ENCODE measurements around the gene FUBP3.

Gene FUBP3

DNA sequence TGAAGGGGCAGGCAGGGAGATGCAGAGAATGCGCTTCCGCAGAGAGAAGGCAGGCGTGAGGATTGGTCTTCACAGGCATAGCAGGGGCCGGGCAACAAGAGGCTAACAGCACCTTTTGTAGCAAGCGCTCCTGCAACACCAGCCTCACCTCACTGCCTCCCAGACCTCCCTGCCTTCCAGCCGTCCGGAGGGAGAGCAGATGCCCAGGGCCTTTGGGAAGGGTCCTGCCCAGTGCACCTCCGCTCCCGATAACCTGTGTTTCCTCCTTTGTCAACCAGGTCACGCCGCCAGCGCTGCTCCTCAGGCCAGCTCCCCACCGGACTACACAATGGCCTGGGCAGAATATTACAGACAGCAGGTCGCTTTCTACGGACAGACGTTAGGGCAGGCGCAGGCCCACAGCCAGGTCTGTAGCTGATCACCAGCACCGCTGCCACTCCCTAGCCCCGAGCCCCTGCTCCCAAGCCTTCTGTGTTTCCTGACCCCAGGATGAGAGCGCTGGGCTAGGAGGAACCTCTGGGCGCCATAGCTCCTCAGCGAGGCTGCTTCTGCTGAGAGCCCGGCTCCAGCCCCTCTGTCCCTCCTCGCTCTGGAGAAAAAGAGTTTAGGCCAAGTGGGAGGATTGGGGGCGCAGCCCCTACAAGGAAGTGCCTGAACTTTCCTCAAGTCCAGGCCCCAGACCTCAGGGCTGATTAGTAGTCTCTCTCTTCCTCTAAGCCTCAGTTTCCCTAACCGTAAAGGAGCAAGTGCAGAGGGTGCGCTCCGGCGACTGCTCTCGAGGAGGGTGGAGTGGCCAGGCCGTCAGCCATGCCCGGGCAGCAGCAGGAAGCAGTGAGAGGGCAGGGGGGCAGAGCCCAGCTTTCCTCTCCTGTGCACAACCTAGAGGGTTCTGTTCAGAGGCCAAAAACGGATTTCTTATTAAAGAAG is 56.6 kb downstream of the FUBP3 start:
- DNase-seq: no peak

DNA sequence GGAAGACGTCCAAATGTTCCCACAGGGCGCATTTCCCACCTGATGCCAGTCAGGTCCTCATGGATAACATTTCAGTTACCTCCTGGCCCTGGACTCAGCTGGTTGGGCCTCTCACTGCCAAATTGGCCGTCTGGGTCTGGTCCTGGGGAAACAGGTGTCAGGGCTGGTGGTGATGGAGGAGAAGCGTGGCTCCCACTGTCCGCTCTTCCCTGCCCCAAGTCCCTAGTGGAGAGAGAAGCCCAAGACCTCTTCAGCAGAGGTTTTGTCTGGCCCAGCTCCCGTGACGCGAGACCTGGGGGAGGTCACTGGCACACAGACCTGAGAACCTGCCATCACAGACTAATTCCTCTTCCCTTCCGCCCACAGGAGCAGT is 57.3 kb downstream of the FUBP3 start:
- DNase-seq: no peak

DNA sequence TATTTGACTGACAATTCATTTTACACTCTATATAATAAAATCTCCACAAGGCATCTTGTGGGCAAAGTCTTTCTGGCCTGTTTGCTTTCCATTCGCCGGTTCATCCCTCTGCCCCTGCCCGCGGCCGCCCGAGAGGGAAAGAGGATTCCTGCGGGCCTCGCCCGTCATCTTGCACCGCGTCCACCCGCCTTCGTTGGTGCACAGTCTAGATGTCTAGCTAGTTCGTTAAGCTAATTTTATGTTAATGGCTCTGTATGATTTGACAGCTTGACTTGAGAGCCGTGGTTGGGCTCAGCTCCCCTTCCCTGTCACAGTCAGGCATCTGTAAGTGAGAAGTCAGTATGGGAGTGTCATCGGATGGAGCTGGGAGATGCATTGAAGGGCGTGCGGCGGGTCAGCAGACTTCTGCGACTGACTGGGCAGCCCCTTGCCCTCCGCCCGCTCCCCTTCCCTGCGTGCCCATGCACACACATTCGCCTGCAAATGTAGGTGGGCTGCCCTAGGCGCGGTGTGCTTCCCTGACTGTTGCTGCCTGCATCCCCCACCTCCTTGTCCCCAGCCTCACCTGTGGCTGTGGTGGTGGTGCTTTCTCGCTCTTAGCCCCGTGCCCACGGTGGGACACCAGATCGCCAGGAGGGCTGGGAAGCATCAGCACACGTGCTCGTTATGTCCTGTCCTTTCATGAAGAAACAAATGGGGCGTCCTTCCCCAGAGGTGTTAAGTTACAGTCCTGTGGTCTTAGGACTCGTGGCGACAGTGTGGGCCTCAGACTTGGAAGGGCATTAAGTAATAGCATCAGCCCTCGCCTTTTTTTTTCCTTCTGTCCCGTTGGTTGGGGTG is 59.1 kb downstream of the FUBP3 start:
- no peak for DNase-seq

DNA sequence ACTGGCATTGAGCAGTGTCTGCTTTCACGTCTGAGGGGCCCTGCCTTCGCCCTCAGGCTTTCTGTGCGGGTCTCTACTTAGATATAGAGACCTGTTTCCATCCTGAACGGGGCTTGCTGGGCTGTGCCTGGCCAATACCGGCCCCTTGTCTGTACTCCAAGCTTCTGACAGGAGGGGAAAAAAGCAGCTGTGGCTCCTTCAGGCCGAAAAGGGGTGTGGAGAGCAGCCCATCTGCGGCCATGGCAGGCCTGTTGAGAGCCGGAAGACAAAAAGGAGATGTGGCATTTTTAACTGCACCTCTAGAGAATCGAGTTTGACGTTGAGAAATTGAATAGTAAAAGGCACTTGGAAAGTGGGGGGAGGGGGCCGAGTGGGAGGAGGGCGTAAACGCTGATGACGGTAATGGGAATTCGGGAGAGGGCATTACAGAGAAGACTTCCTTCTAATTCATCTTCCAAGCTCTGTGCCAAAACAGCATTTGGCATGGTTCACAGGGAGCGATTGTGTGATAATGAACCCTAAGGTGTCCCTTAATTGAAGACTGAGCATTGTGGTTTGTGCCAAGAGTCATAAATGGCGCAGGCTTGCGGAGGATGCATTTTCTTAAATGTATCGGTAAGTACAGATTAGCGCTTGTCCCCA is 59.9 kb downstream of the FUBP3 start:
- no peak for DNase-seq

DNA sequence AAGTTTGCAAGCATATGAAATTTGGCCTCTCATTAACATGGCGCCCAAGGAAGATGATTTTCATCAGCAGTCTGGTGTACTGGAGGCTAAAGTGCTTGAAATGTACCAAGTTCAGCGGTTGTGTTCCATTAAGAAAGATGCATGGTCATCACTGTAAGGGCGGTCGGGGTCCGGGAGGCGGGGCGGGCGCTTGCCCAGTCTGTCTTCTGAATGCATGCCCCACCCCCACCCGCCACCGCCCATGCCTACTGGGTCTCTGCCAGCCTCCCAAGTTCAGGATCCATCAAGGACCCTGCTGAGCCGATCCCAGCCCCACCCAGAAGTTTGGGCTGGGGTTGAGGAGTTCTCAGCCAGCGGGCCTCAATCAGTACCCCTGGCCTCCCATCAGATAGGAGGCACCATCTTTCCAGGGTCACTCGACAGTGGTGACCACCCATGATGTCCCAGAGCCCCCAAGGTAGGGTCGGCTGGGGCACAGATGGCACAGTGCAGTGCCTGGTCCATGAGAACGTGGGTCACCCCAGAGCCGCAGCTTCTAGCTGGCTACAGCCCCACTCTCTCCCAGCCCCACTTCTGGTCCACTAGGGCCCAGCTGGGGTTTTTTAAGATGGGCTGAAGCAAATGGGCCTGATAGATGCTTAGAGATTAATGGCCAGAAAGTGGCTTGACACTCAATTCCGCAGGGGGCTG is 60.6 kb downstream of the FUBP3 start:
- no peak for DNase-seq

DNA sequence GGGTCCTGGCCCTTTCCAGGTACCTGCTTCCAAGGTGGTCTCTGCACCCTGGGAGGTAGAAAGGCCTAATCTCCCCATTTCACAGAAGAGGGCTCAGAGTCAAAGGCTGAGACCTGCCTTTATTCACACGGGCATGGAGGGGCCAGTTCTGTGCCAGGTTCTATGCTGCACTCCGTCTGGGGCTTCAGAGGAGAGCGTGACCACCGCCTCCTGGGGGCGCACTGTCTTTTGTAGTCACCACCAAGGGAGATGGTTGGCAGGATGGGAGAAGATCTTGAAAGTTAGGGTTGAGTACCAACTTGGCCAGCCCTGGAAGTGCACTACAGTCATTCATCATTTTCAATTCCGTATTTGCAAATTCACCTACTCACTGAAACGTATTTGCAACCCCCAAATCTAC is 61.3 kb downstream of the FUBP3 start:
- no peak for DNase-seq

DNA sequence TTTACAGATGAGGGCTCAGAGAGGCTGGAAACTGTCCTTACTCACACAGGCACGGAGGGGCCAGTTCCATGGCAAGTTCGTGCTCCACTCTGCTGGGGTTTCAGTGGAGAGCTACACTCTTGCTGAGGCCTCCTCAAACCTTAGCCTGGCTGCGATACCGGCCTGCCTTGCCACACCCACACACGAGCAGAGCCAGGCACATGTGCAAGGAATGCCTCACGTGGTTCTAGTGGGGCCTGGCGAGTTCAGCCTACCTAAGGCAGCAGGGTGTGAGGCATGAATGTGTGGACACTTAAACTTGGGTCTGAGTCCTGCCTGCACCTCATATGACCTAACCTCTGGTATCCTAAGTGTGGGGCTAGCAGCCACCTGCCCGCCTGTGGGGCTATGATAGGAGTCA is 63.5 kb downstream of the FUBP3 start:
- DNase-seq: no peak

DNA sequence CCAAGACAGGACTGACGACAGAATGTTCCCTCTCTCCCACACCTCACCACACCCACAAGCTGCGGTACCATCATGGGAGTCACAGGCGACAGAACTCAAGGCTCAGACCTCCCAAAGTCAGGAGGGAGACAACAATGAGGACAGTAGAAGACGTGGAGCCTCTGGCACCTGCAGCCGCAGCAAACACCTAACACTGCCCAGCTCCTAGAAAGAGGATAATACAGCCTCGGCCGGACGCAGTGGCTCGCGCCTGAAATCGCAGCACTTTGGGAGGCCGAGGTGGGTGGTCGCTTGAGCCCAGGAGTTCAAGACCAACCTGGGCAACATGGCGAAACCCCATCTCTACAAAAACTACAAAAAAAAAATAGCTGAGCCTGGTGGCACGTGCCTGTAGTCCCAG is 71.8 kb downstream of the FUBP3 start:
- DNase-seq: no peak

DNA sequence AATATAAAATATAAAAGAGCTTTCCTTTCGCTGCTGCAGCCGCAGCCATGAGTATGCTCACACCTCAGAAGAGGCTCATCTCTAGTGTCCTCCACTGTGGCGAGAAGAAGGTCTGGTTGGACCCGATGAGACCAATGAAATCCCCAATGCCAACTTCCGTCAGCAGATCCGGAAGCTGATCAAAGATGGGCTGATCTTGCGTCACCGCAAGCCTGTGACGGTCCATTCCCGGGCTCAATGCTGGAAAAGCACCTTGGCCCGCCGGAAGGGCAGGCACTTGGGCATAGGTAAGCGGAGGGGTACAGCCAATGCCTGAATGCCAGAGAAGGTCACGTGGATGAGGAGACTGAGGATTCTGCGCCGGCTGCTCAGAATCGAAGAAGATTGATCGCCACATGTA is 72.4 kb downstream of the FUBP3 start:
- no peak for DNase-seq

DNA sequence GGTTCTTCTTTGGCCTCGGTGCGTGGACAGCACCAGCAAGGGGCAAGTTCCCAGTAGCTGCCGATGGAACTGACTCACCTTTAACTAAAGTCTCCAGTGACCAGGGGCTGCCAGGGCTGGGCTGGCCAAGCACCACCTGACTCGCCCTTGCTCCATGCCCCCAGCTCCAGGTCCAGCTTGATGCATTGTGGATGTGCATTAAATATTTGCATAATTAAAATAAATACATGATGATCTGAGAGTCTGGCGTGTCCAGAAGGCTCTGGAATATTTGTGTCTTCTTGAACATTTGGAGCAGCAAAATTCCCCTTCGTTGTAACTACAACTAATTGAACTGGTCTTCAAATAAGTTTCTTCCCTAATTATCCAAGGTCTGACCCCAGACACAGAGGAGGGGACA is 75.5 kb downstream of the FUBP3 start:
- DNase-seq: no peak

DNA sequence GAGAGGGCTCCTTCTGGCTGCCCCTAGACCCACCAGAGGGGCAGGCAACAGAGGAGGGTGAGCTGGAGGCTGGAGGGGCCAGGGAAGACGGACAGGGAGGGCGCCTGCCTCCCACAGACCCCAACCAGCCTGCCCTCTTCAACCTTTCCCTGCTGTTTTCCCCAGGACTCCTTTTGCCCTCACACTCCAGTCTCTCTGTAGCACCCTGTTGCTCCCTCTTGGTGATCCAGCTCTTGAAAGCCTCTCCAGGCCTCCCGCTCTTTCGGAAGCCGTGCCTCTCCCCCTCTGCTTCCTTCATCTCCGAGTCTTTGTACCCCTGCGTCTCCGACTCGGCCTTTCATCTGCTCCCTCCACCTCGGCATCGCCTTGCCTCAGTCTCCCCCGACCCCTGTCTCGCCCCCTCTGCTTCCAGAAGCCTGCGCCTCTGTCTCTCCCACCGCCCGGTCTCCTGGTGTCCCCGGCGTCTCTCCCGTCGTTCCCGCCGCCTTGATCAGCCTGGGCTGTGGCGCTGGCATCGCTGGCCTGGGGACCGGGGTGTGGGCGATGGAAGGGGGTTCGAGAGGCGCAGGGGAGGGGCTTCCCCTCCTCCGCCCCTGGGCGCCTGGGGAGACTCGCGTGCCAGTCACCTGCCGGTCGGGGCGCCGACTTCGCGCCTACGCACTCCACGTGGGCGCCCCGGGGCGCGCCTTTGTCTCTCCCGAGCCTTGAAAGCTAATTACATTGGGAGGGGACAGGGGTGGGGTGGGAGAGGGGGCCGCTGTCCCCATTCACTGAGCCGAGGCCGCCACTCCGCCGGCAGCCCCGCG is 79.7 kb downstream of the FUBP3 start:
- no peak for DNase-seq

DNA sequence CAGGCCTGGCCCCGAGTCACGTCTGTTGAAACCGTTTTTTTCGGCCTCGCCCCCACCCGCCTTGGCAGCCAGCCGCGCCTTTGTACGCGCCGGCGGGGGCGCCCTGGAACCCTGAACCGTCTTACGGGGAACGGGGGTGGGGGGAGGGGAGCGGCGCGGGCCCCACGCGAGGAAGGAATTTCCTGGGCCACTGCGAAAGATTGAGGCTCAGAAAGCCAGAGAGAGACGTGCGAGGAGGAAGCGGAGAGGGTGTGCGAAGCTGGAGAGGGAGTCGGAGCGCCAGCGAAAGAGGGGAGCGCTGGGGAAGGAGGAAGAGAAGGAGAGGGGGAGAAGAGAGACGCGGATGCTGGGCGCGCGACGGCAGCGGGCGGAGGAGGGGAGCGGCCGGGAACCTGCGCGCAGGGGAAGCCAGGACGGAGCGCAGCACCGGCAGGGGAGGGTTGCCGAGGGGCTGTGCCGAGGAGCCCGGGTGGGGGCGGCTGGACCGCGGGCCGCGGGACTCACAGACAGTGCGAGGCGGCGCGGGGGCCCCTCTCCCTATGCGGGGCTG is 80.4 kb downstream of the FUBP3 start:
- no peak for DNase-seq

DNA sequence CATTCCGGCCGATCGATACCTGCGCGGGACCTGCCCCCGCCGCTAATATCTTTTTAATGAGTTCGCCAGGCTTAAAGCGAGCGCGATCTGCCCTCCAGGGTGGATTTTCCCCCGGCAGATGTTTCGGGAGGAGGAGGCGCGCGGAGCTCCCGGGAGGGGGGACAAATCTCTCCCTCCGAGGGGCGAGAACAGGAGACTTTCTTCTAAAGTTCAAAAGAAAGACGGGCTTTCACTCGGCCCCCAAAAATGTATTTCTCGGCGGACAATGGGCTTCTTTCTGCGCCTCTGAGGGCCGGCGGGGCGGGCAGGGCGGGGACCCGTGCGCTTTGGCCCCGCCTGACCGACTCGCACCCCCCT is 80.9 kb downstream of the FUBP3 start:
- DNase-seq: no peak

DNA sequence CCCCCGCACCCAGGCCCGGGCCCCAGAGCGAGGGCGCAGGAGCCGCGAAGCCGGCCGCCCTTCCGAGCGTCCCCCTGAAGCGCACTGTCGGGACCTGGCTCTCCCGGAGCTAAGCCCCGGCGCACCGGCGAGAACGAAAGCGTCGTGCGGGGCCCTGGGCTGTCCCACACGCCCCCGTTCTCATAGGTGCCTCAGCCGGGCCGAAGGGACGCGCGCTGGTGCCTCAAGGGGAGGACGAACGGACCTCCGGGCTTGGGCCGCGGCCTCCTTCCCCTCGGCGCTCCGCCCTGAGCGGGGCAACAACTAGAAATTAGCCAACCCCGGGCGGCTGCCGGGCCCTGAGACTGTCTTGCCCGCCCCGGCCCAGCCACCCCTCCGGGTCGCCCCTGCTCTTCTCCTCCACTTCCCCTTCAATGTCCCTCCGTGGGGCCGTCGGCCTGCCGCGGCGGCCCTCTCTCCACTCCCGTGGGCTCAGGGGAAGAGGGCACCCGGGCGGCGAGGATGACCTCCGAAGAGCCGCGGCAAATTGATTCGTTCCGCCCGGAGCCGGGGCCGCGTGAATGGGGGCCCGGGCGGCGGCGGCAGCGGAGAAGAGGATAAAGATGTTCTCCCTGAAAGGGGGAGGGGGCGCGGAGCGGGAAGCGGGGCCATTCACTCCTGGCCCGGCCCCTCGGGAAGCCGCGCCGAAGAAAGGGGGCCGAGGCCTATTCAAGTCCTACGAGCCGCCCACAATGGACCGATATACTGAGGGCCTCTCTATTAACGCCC is 81.5 kb downstream of the FUBP3 start:
- no peak for DNase-seq

DNA sequence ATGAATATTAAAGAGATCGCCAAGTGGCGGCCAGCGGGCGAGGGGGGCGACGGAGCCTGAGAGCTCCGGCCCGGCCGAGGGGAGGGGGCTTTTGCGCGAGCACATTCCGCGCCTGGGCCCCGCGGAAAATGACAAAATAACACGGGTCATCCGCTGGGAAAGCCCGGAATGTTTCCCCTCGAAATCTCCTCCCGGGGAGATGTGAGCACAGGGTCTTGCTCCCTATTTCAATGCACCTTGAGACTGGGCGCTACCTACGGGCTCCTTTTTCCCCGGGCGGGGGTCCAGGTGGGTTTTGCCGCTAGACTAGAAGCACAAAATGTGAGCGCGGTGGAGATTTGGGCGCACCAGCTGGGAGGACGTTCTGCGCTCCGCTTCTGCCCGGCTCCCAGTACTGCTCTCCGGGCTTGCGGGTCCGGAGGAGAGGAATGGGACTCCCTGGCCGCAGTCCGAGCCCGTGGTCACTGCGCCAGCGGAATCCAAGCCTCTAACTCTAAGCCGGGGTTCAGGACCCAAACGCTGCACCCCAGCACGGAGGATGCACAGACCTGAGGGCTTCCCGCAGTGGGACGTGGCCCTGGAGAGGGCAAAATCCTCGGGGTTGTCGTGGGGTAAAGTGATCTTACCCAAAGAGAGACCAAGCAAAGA is 82.2 kb downstream of the FUBP3 start:
- DNase-seq: no peak

DNA sequence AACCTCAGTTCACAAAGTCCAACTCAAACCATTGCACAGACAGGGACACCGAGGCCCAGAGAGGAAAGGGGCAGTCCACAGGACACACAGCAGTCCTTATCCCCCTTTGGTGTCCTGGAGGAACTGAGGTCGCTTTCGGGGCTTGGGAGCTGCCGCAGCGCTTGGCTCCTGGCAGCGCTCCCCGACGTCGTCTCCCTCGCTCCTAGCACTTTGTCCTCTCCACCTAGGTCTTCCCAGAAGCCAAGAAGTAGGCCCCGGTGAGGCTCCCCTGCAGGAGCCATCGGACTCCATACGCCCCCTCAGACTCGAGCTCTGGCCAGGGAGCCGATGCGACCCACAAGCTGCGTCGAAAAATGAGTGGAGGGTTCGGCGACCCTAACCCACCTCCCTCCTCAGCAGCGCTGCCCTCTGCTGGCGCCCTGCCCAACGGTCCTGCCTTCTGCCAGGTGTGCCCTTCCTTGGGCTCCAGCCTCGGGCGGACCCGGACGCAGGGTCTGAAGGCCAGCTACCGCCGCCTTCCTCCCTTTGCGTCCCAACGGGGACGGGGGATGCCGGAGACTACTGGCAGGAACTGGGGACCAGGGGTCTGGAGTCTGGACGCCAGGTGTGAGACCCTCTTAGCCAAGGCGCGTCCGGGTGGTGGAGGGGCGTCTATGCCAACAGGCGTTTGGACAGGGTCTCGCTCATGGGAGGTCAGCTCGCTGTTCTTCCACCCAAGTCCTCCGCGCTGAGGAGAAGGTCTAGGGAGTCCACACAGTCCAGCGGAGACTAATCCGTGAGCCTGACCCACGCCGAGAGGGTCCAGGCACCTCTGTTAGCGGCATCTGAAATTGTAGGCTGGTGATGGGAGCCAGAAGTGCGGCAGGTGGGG is 83.0 kb downstream of the FUBP3 start:
- no peak for DNase-seq

DNA sequence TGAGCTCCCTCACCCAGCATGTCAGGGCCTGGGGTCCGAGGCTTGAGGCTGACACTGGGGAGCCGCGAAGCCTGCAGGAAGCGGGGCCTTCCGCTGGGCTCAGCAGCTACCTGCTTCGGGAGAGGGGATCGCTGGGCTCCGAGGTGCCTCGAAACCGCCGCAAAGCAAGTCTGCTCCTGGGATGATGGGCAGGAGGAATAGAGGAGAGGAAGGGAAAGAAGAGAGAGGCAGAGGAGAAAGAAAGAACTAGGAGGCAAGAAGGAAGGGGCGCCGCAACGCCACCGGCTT is 83.5 kb downstream of the FUBP3 start:
- no peak for DNase-seq

DNA sequence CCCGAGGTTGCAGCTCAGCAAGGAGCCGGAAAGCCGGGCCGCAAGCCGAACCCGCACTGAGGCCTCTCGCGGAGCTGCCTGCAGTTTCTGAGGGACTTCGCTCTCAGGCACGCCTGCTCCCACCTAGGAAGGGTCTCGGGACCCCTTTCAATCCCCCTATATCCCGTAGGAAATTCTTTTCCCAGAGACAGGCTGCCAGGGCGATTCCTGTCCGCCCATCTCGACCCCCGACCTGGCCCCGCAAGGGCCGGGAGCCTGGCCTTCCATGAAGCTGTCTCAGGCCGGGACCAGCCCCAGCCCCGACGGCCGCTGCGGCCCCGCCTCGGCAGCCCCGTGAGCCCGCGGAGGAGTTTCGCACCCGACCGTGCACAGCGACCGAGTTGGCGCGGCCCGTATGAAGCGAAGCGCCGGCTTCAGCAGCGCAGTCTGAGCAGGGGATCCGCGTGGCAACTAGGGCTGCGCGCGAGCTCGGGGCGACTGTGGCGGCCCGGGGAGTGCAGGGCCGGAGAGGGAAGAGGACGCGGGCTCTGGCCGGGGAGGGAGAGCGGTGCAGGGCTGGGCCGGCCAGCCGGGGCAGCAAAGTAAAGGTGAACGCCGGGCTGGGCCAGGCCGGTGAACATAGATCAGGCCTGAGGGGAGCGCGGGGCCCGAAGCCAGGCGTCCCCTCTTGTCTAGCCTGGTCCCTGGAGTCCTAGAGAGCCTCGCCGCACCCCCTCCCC is 84.0 kb downstream of the FUBP3 start:
- DNase-seq: no peak

DNA sequence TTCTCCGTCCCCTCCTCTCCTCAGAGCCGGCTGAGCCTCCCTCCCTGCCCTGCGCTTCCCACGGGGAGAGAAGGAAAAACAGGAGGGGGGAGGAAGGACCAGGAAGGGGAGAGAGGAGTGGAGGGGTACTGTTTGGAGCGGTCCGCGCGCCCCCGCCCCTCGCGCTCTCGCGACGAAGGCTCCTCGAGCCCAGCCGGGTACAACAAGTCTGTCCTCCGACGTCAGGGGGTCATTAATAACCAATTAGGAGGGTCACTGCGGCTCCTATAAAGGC is 84.5 kb downstream of the FUBP3 start:
- no peak for DNase-seq

Measured in hippocampal formation (tissue), 2 donors.